ENCODE measurements around the gene RBCK1. TPM values are rescaled to one million over a fixed set of nuclear protein-coding genes. Genes with fewer than 3 reads are reported as not detected.
"Not testable (repeated sequence)": the region's sequence is repeated elsewhere in the genome, so short reads cannot be mapped to it uniquely, and the experiment has no call there.

The RBCK1 gene
- total RNA-seq, 2 experiments from 2014 or later, result 135 to 155 TPM

DNA sequence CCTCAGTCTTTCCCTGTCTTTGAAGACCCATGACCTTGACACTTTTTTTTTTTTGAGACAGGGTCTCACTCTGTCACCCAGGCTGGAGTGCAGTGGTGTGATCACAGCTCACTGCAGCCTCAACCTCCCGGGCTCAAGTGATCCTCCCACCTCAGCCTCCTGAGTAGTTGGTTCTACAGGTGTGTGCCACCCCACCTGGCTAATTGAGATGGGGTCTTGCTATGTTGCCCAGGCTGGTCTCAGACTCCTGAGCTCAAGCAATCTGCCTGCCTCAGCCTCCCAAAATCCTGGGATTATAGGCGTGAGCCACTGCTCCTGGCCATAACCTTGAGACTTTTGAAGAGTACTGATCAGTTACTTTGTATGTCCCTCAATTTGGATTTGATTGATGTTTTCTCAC is 14.8 kb upstream of the RBCK1 start:
- H3K4me1 Mint-ChIP-seq, H3K9me3 Mint-ChIP-seq, H3K27ac Mint-ChIP-seq, H3K4me3 Mint-ChIP-seq, H3K27me3 Mint-ChIP-seq, DNase-seq, POLR2A ChIA-PET: not testable (repeated sequence)
- peaks cover 50% of the 10 kb centered on the region for H3K36me3 Mint-ChIP-seq (ENCODE audit: low read depth)
- CTCF ChIA-PET, result interaction anchor here (1.5 to 2.2 kb wide), 2 partner anchors 10 to 20 kb away, joined by 3 to 9 read pairs; no protein-coding TSS in a partner anchor

- POLR2A ChIA-PET, result no interaction called here
- peaks cover 34% of the 10 kb centered on the region for H3K36me3 Mint-ChIP-seq (ENCODE audit: low read depth)
- peaks cover 3% of the 10 kb centered on the region for H3K4me1 Mint-ChIP-seq
- H3K9me3 Mint-ChIP-seq, result no peaks in the 10 kb centered on the region
- DNase-seq, result no peak
- H3K27ac Mint-ChIP-seq, result no peak overlapping the region
- H3K4me3 Mint-ChIP-seq, result no peak overlapping the region
- no peaks in the 10 kb centered on the region for H3K27me3 Mint-ChIP-seq
- CTCF ChIA-PET, result interaction anchor here (0.8 to 1.1 kb wide), 3 partner anchors 10 to 43 kb away, joined by 3 read pairs; no protein-coding TSS in a partner anchor
Observed at GRCh38 chr20:396252-396618, 11.9 kb upstream of the RBCK1 start.

- CTCF ChIA-PET, result interaction anchor here (0.9 to 1.1 kb wide), 2 partner anchors 9 to 43 kb away, joined by 3 read pairs; no protein-coding TSS in a partner anchor
- H3K4me1 Mint-ChIP-seq, result peaks cover 5% of the 10 kb centered on the region
- H3K4me3 Mint-ChIP-seq, result no peak overlapping the region
- H3K27ac Mint-ChIP-seq, result no peak overlapping the region
- H3K36me3 Mint-ChIP-seq (ENCODE audit: low read depth), result peaks cover 31% of the 10 kb centered on the region
- H3K27me3 Mint-ChIP-seq, result no peaks in the 10 kb centered on the region
- DNase-seq, result no peak
- H3K9me3 Mint-ChIP-seq, result no peaks in the 10 kb centered on the region
- POLR2A ChIA-PET, result no interaction called here
Observed at GRCh38 chr20:396619-397431, 11.3 kb upstream of the RBCK1 start.

DNA sequence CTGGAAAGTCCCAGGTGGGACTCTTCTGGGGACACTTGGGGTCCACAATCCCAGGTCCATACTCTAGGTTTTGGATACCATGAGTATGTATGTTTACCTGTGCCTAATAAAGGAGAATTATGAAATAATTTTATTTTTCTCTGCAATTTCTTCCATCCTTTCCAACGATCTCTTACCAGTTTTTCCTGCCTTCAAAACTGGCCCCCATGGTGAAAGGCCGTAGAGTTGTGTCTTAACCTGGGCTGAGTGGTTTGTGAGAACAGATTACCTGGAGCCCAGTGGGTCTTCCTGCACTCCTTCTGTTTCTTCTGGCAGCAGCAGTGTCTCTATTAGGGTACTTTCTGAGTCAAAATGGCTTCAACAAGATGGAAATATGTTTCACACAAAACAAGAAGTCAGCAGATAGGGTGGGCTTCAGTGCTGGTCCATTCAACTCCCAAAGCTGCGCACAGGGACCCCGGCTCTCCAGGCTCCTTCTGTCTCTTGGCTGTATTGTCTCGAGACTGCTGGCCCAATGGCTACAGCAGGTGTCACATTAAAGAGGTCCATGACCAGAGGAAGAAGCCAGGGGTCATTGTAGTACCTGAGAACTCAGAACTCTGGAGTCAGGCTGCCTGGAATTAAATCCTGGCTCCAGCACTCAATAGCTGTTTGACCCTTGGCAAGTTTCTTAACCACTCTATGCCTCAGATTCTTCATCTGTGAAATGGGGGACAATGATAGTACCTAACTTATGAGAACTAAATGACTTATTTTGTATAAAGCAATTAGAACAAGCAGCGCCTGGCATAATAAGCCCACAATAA is 10.5 kb upstream of the RBCK1 start:
- no peak for DNase-seq
- Mint-ChIP-seq H3K27ac (no peak overlapping the region), H3K27me3 (no peaks in the 10 kb centered on the region), H3K36me3 (ENCODE audit: low read depth) (peaks cover 28% of the 10 kb centered on the region), H3K4me3 (no peak overlapping the region), H3K4me1 (peaks cover 12% of the 10 kb centered on the region), H3K9me3 (no peaks in the 10 kb centered on the region)
- CTCF ChIA-PET, result interaction anchor here (0.9 to 1.1 kb wide), 2 partner anchors 41 to 42 kb away, joined by 3 read pairs; no protein-coding TSS in a partner anchor
- POLR2A ChIA-PET, result no interaction called here

DNA sequence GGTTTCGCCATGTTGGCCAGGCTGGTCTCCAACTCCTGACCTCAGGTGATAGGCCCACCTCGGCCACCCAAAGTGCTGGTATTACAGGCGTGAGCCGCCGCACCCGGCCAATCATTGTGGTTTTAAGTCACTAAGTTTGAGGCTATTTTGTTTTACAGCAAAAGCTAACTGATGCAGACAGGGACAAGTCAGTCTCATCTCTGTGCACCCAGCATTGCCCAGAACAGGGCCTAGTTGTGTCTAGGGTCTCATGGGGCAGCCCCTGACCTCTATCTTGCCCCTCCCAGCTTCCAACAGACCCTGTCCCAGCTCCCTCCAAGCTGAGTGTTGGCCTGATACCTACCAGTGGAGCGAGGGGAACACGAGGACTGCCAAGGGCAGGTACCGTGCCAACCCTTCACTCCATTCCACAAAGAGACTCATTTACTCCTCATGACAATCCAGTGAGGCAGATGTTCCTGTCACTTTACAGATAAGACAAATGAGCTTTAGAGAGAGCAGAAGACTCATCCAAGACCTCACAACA is 8.9 kb upstream of the RBCK1 start:
- H3K36me3 Mint-ChIP-seq (ENCODE audit: low read depth), result peaks cover 22% of the 10 kb centered on the region

GRCh38 chr20:400128-400453 is 8.0 kb upstream of the RBCK1 start:
- ChIA-PET POLR2A (no interaction called here), CTCF (interaction anchor here (2.0 kb wide), 1 partner anchor 10 kb away, joined by 6 read pairs; no protein-coding TSS in a partner anchor)
- no peaks in the 10 kb centered on the region for H3K27me3 Mint-ChIP-seq
- no peak overlapping the region for H3K27ac Mint-ChIP-seq
- peaks cover 18% of the 10 kb centered on the region for H3K36me3 Mint-ChIP-seq (ENCODE audit: low read depth)
- peaks cover 23% of the 10 kb centered on the region for H3K4me1 Mint-ChIP-seq
- DNase-seq, result no peak
- no peak overlapping the region for H3K4me3 Mint-ChIP-seq
- H3K9me3 Mint-ChIP-seq, result peaks cover 5% of the 10 kb centered on the region

More for the DNA sequence above, 8.9 kb upstream of the RBCK1 start:
- DNase-seq, result no peak
- CTCF ChIA-PET, result interaction anchor here (0.6 to 2.0 kb wide), 2 partner anchors 8 to 10 kb away, joined by 3 to 6 read pairs; no protein-coding TSS in a partner anchor
- POLR2A ChIA-PET, result no interaction called here
- Mint-ChIP-seq H3K4me3 (no peak overlapping the region), H3K27me3 (no peaks in the 10 kb centered on the region), H3K27ac (no peak overlapping the region), H3K4me1 (peaks cover 23% of the 10 kb centered on the region), H3K9me3 (peaks cover 5% of the 10 kb centered on the region)

DNA sequence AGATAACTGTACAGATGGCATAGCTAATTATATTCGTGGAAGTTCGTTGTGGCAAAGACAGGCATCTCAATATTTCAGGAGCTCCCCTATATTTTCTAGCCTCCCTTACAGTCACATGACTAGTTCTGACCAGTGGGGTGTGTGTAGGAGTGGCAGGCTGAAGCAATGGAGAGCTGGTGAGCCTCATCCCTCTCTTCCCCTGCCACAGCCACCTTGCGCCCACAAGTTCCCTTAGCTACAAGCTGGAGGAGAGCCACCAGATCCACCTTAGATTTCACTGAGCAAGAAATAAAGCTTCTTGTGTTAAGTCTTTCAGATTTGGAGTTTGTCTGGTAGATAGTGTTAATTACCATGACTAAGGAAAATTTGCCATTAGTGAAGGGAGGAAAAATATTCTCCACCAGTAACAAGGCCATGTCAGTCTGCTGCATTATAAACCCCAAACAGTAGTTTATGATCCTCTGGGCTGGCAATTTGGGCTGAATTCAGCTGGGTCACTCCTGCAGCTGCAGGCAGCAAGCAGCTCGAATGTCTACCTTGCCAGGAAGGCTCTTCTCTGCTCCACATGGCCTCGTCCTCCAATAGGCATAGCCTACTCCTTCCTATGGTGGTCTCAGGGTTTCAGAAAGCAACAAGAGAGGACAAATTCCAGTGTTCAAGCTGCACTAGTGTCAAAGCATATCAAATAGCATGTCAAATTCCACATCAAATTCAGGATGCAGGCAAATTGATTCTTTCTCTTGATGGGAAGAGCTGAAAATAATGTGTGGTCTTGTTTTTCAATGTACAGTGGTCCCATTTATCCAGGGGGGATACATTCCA is 7.4 kb upstream of the RBCK1 start:
- CTCF ChIA-PET, result interaction anchor here (2.0 kb wide), 1 partner anchor 9 kb away, joined by 6 read pairs; no protein-coding TSS in a partner anchor
- Mint-ChIP-seq H3K36me3 (ENCODE audit: low read depth) (peaks cover 15% of the 10 kb centered on the region), H3K9me3 (peaks cover 5% of the 10 kb centered on the region), H3K4me1 (peaks cover 23% of the 10 kb centered on the region), H3K4me3 (no peak overlapping the region), H3K27ac (no peak overlapping the region), H3K27me3 (no peaks in the 10 kb centered on the region)
- POLR2A ChIA-PET, result no interaction called here
- DNase-seq, result no peak

GRCh38 chr20:401682-402495 is 6.2 kb upstream of the RBCK1 start:
- H3K9me3 Mint-ChIP-seq, result peaks cover 5% of the 10 kb centered on the region
- peaks cover 28% of the 10 kb centered on the region for H3K4me1 Mint-ChIP-seq
- no peaks in the 10 kb centered on the region for H3K27me3 Mint-ChIP-seq
- ChIA-PET POLR2A (no interaction called here), CTCF (interaction anchor here (1.3 kb wide), 1 partner anchor 21 kb away, joined by 3 read pairs; no protein-coding TSS in a partner anchor)
- no peak for DNase-seq
- no peak overlapping the region for H3K27ac Mint-ChIP-seq
- no peak overlapping the region for H3K4me3 Mint-ChIP-seq
- peaks cover 13% of the 10 kb centered on the region for H3K36me3 Mint-ChIP-seq (ENCODE audit: low read depth)

- peaks cover 5% of the 10 kb centered on the region for H3K9me3 Mint-ChIP-seq
- H3K27me3 Mint-ChIP-seq, result no peaks in the 10 kb centered on the region
- ChIA-PET POLR2A (no interaction called here), CTCF (interaction anchor here (1.3 kb wide), 1 partner anchor 20 kb away, joined by 3 read pairs; no protein-coding TSS in a partner anchor)
- H3K27ac Mint-ChIP-seq, result peak overlapping the region; percentile 19
- no peak overlapping the region for H3K4me3 Mint-ChIP-seq
- no peak for DNase-seq
- peaks cover 10% of the 10 kb centered on the region for H3K36me3 Mint-ChIP-seq (ENCODE audit: low read depth)
- H3K4me1 Mint-ChIP-seq, result peaks cover 34% of the 10 kb centered on the region
Observed at GRCh38 chr20:402496-402885, 5.6 kb upstream of the RBCK1 start.

- ChIA-PET POLR2A (no interaction called here), CTCF (interaction anchor here (1.3 to 1.5 kb wide), 2 partner anchors 19 to 34 kb away, joined by 3 read pairs; no protein-coding TSS in a partner anchor)
- Mint-ChIP-seq H3K27ac (peak overlapping the region; percentile 19), H3K4me1 (peaks cover 34% of the 10 kb centered on the region), H3K9me3 (peaks cover 5% of the 10 kb centered on the region), H3K27me3 (no peaks in the 10 kb centered on the region), H3K36me3 (ENCODE audit: low read depth) (peaks cover 9% of the 10 kb centered on the region), H3K4me3 (no peak overlapping the region)
- DNase-seq, result no peak
Observed at GRCh38 chr20:402898-403581, 5.1 kb upstream of the RBCK1 start.

- Mint-ChIP-seq H3K27me3 (no peaks in the 10 kb centered on the region), H3K27ac (no peak overlapping the region), H3K9me3 (peaks cover 5% of the 10 kb centered on the region), H3K36me3 (ENCODE audit: low read depth) (peaks cover 7% of the 10 kb centered on the region), H3K4me3 (no peak overlapping the region), H3K4me1 (peaks cover 34% of the 10 kb centered on the region)
- no peak for DNase-seq
- ChIA-PET CTCF (interaction anchor here (1.5 kb wide), 1 partner anchor 35 kb away, joined by 3 read pairs; no protein-coding TSS in a partner anchor), POLR2A (no interaction called here)
Observed at GRCh38 chr20:403582-403957, 4.5 kb upstream of the RBCK1 start.

Data from activated CD4-positive, alpha-beta T cell treated with anti-CD3 and anti-CD28 coated beads, Interleukin-2, amount 10 ng/mL, durations not matched to agents 7 days and 5 days (primary cell).